ENCODE data around the gene EGF. TPM values are rescaled to one million over a fixed set of nuclear protein-coding genes. Genes with fewer than 3 reads are reported as not detected.
"Not testable (repeated sequence)": the region's sequence is repeated elsewhere in the genome, so short reads cannot be mapped to it uniquely, and the experiment has no call there.

EGF gene
- total RNA-seq, 2 donors from 2014 or later = 7.4 to 13.4 TPM

- DNase-seq (ENCODE audit: low spot score) = no peak
- H3K9me3 ChIP-seq = no peaks in the 10 kb centered on the region
- TF ChIP-seq, protein P1, sequence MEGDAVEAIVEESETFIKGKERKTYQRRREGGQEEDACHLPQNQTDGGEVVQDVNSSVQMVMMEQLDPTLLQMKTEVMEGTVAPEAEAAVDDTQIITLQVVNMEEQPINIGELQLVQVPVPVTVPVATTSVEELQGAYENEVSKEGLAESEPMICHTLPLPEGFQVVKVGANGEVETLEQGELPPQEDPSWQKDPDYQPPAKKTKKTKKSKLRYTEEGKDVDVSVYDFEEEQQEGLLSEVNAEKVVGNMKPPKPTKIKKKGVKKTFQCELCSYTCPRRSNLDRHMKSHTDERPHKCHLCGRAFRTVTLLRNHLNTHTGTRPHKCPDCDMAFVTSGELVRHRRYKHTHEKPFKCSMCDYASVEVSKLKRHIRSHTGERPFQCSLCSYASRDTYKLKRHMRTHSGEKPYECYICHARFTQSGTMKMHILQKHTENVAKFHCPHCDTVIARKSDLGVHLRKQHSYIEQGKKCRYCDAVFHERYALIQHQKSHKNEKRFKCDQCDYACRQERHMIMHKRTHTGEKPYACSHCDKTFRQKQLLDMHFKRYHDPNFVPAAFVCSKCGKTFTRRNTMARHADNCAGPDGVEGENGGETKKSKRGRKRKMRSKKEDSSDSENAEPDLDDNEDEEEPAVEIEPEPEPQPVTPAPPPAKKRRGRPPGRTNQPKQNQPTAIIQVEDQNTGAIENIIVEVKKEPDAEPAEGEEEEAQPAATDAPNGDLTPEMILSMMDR (IDR thresholded peaks at IDR 0.05) = no peak
- no peaks in the 10 kb centered on the region for H3K4me1 ChIP-seq
- no peaks in the 10 kb centered on the region for H3K27me3 ChIP-seq
- H3K36me3 ChIP-seq = no peaks in the 10 kb centered on the region
- H3K4me3 ChIP-seq = no peak overlapping the region
- H3K27ac ChIP-seq = no peak overlapping the region
Measured at GRCh38 chr4:109943745-109944144, 31.1 kb downstream of the EGF start.

DNA sequence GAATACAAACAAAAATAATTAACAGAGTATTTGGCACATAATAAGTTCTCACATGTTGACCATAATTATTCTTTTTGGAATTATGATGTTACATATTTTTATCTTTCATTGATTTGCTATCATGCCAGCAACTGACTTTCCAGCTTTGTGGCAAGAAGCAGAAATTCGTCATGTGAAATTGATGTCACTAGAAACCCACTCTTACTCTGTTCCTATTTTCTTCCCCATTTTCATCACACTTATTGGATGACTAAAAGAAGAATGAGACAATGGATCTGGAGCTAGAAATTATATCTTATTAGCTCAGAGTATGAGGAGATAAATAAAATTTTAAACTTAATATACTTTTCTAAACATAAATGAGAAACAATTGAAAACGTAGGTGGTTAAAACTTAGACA lies 31.9 kb downstream of the EGF start:
- H3K27ac ChIP-seq = no peak overlapping the region
- H3K4me1 ChIP-seq = no peaks in the 10 kb centered on the region
- DNase-seq (ENCODE audit: low spot score) = no peak
- H3K36me3 ChIP-seq = no peaks in the 10 kb centered on the region
- H3K27me3 ChIP-seq = no peaks in the 10 kb centered on the region
- H3K9me3 ChIP-seq = no peaks in the 10 kb centered on the region
- no peak overlapping the region for H3K4me3 ChIP-seq
- TF ChIP-seq, protein P1 (IDR thresholded peaks at IDR 0.05) = no peak

DNA sequence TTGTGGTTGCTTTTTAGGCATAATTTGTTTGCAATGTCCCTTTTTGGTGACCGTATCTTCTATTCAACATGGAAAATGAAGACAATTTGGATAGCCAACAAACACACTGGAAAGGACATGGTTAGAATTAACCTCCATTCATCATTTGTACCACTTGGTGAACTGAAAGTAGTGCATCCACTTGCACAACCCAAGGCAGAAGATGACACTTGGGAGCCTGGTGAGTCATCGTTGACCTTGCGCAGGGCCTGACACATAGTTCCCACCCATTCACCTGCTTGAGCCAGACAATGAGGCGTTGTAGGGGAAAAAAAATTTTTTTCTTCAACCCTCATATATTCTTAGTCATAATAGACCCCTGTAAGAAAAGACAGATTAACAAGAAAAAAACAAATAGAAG lies 32.4 kb downstream of the EGF start:
- Histone ChIP-seq H3K27me3 (no peaks in the 10 kb centered on the region), H3K36me3 (no peaks in the 10 kb centered on the region), H3K4me1 (no peaks in the 10 kb centered on the region), H3K4me3 (no peak overlapping the region), H3K27ac (no peak overlapping the region), H3K9me3 (no peaks in the 10 kb centered on the region)
- DNase-seq (ENCODE audit: low spot score) = no peak
- TF ChIP-seq, protein P1 (IDR thresholded peaks at IDR 0.05) = no peak

DNA sequence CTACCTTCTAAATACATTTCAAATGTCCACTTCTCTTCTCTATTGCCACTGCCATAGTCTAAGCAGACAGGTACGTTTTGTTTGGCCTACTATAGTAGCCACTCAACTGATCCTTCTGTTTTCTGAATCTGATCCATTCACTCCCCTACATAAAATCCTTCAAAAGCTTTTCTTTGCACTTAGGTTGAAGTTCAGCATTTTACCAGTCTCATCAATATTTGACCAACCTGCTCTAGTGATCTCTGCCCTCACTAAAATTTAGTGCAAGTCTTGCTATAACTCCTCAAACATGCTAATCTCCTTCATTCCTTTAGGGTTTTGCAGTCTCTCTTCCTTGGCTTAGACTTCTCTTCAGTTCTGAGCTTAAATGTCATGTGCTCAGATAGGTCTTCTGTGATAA lies 33.4 kb downstream of the EGF start:
- Histone ChIP-seq H3K36me3 (no peaks in the 10 kb centered on the region), H3K27me3 (no peaks in the 10 kb centered on the region), H3K4me3 (no peak overlapping the region), H3K9me3 (no peaks in the 10 kb centered on the region), H3K4me1 (no peaks in the 10 kb centered on the region), H3K27ac (no peak overlapping the region)
- TF ChIP-seq, protein P1 (IDR thresholded peaks at IDR 0.05) = no peak
- no peak for DNase-seq (ENCODE audit: low spot score)

GRCh38 chr4:109947457-109947856 lies 34.8 kb downstream of the EGF start:
- TF ChIP-seq, protein P1 (IDR thresholded peaks at IDR 0.05) = no peak
- H3K9me3 ChIP-seq = no peaks in the 10 kb centered on the region
- no peak overlapping the region for H3K4me3 ChIP-seq
- H3K4me1 ChIP-seq = no peaks in the 10 kb centered on the region
- no peaks in the 10 kb centered on the region for H3K27me3 ChIP-seq
- H3K27ac ChIP-seq = no peak overlapping the region
- no peaks in the 10 kb centered on the region for H3K36me3 ChIP-seq
- DNase-seq (ENCODE audit: low spot score) = no peak

- H3K9me3 ChIP-seq = no peaks in the 10 kb centered on the region
- DNase-seq (ENCODE audit: low spot score) = no peak
- no peak overlapping the region for H3K4me3 ChIP-seq
- no peaks in the 10 kb centered on the region for H3K4me1 ChIP-seq
- H3K27me3 ChIP-seq = no peaks in the 10 kb centered on the region
- TF ChIP-seq, protein P1 (IDR thresholded peaks at IDR 0.05) = no peak
- no peak overlapping the region for H3K27ac ChIP-seq
- H3K36me3 ChIP-seq = no peaks in the 10 kb centered on the region
Measured at GRCh38 chr4:109947918-109948317, 35.2 kb downstream of the EGF start.

DNA sequence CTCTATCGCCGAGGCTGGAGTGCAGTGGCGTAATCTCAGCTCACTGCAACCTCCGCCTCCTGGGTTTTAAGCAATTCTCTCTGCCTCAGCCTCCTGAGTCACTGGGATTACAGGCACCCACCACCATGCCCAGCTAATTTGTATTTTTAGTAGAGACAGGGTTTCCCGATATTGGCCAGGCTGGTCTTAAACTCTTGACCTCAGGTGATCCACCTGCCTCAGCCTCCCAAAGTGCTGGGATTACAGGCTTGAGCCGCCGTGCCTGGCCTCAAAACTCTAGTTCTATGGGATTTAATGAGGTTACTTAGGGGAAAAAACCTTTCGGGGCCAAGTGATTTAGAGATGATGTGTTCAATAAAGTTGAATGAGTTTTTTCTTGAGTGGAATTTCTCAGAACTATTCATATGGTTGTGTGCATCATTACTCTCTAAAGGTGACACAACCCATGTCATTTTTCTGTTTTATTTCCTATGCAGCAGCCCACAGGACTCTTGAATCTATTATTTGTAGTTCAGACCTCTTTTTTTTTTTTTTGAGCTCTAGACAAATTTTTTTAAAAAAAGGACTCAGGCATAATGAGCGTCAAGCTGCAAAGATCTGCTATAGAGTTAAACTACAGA lies 36.5 kb downstream of the EGF start:
- not testable (repeated sequence) for H3K9me3 ChIP-seq; H3K4me1 ChIP-seq; H3K27me3 ChIP-seq; H3K36me3 ChIP-seq; H3K4me3 ChIP-seq; H3K27ac ChIP-seq; DNase-seq (ENCODE audit: low spot score)

Data from right atrium auricular region (tissue), 2 donors.